Limb (tissue), 2 donors: ENCODE results near the gene TOM1.

ENCODE experiments used
- DNase-seq, 2 donors: peaks; one replicate each; pipeline ENCODE4 v3.0.0-alpha.2; 2016; ENCODE audit errors: extremely low spot score in 2 of 2

TOM1 gene

DNA sequence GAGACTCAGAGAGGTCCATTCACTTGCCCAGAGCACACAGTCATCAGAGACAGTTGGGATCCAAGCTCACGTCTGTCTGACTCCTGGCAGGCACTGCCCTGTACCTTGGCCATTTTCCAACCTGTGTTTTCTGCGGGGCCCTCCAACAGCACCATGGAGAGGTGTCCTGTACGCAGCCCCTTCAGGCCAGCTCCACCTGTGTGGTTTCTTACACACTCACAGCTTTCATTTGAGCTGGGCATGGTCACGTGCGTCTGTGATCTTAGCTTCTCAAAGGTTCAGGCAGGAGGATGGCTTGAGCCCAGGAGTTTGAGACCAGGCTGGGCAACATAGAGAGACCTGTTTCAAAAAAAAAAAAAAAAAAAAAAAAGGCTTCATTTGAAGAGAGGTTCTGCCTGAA is 24.4 kb downstream of the TOM1 start:
- no peak for DNase-seq

DNA sequence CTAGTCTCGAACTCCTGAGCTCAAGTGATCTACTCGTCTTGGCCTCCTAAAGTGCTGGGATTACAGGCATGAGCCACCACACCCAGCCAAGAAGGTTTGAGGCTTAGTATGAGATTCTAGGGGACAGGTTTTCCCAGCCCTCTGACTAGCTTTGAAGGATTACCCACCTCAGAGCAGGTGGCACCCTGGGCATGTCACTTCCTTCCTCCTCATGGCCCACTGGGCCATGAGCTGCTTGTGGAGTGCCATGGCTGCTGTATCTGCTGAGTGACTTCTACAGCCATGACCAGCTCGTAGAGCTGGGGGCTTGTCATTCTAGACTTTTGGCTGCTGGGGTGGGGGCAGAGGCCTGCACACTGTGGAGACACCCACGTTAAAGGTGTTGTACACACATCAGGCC is 25.1 kb downstream of the TOM1 start:
- no peak for DNase-seq

DNA sequence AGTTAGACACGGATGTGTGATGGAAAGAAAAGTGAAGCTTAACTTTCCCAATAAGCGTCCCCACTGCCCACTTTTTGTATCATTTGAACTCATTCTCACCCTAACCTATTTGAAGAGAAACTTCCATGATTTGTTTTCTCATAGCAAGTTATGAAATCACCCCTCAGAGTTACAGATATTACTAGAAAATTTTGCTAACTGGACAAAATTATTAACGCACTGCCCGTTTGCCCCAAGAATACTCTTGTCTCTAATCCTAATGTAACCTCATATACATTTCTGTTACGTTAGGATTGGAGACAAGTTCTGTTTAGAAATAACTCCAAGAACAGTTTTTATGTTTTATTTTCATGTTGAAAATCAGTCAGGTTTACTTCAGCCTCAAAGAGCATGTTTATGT is 25.5 kb downstream of the TOM1 start:
- DNase-seq: no peak

DNA sequence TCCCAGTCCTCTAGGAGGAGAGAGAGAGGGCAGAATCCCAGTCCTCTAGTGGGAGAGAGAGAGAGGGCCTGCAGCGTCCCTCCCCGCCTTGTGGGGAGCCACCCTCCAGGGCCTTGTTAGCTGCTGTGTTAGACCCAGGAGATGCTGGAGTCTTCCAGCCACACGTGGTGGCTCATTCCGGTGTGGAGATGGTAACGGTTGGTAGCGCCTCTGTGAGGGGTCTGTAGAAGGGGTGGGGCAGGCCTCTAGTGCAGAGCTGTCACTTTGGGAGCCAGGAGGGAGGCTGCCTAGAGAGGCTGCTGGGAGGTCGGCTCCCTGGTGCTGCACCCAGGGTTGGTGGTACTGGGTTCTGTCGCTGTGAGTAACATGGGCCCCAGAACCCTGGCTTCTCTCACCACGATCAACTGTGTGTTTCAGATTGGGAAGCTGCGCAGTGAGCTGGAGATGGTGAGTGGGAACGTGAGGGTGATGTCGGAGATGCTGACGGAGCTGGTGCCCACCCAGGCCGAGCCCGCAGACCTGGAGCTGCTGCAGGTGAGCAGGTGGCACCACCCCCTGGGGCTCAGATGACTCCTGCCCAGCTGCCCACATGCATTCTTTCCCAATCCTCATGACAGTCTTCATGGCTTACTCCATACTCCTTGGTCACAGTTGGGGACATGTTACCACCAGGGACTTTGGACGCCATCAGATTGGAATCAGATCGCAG is 27.3 kb downstream of the TOM1 start:
- DNase-seq: no peak

DNA sequence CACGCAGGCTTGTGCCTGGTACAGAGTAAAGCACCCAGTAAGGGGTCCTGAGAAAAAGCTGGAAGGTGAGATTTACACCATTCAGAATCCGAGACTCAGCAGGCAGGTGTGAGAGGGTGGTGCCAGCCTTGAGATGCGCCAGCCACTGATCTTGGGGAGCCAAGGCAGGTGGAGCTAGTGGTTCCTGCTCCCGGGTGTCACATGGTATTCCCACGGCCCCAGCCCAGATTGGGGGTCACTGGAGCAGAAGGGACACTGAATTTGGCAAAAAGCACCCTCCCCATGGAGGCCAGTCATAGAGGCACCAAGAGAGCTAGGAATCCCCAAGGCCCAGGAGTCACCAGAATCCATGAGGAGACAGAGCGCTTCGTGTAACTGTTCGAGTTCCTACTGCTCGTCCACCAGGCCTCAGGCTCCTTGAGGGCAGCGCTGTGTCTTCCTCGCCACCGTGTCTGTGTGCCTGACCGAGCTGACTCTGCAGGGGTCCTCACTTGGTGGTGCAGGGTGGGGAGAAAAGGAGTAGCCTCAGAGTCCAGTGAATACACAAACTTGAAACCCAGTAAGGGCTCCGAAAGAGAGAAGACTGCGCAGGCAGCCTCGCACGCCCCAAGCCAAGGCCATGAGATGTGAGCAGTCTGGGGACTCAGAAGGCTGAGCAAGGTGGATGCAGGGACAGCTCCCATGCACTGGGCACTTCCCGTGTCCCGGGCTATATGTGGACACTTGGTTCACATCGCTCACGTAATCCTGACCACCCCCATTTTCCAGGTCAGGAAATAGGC is 28.2 kb downstream of the TOM1 start:
- DNase-seq: no peak

DNA sequence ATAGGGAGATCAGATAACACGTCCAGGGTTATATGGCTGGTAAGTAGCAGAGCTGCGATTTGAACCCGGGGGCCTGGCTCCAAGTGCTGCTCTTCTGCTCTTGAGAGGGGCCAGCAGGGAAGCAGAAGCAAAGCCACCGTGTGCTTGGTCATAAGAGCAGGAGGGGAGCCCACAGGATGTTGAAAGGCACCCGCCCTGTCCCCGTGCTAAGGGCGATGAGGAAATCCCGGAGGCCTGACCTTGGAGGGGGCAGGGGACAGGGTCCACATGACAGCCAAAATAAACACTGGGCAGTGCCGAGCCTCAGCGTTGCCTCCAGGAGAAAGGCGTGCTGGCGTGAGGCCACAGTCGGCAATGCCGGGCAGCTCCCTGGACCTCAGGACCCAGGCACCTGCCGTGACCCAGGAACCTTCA is 28.8 kb downstream of the TOM1 start:
- DNase-seq: no peak

DNA sequence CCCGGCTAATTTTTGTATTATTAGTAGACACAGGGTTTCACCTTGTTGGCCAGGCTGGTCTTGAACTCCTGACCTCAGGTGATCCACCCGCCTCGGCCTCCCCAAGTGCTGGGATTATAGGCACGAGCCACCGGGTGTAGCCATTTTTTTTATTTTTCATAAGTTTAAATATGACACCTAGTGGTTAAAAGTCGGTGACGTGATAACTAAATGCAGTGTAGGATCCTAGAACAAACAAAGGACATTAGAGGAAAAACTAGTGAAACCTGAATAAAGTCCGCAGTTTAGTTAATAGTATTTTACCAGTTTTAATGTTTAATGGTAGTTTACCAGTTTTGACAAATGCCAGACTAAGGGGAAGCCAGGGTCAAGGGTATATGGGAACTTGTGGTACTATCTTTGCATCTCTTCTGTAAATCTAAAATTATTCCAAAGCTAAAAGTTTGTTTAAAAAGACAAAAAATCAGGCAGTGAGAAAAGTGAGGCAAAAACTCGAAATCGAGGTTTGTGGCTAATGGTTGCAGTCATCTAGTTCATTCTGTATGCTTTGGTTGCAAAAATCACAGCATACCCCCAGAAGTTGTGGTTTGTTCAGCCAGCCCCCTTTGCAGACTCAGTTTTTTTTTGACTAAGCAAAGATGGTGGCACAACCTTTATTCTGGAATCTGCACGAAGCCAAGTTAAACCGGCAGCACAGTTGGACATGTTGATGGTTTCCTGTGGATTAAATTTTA is 29.6 kb downstream of the TOM1 start:
- DNase-seq: no peak

DNA sequence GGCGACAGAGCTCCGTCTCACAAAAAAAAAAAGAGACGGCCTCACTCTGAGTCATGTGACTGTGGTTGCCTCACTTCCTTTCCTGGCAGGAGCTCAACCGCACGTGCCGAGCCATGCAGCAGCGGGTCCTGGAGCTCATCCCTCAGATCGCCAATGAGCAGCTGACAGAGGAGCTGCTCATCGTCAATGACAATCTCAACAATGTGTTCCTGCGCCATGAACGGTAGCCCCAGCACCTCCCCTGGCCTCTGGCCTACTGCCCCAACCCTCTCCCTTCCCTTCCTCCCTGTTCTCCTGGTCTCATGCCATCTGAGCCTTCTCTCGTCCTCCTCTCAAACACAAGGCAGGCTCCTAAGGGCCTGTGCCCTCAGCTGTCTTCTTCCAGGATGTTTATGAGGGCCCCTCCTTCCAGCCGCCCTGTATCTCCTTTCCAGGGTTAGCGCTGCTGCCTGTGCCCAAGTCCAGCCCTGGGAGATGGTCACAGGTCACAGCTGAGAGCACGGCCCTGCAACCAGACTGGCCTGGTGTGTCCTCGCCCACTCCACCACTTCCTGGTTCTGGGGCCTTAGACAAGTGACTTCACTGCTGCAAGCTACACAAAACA is 30.7 kb downstream of the TOM1 start:
- DNase-seq: no peak

DNA sequence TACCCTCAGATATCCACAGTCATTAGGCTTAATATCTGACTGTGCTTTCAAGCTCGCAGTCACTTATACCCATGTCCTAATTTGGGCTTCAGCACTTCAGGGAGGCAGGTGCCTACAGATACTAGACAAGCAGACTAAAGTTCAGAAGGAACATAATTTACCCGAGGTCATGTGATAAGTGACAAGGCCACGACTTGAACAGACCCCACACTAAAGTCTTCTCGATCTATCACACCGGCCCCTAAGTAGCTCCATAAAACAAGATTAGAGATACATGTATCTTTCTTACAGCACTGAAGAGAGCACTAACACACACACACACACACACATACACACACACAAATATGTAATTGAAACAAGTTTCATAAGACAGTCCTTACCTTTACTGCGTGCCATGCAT is 32.6 kb downstream of the TOM1 start:
- no peak for DNase-seq

DNA sequence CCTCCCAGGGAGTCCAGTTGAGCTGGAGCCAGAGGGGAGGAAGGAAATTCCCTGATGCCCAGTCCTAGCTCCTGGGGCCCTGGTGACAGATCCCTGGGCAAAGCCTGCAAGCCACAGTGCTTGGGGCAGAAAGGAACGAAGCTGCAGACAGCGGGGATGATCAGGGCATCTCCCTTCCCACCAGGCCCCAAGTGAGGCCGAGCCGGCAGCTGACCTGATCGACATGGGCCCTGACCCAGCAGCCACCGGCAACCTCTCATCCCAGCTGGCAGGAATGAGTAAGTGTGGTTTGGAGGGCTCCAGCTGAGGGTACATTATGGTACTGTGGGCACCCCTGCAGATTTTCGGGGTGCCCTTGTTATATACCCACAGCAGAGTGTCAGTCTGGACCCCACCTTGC is 33.5 kb downstream of the TOM1 start:
- DNase-seq: no peak

DNA sequence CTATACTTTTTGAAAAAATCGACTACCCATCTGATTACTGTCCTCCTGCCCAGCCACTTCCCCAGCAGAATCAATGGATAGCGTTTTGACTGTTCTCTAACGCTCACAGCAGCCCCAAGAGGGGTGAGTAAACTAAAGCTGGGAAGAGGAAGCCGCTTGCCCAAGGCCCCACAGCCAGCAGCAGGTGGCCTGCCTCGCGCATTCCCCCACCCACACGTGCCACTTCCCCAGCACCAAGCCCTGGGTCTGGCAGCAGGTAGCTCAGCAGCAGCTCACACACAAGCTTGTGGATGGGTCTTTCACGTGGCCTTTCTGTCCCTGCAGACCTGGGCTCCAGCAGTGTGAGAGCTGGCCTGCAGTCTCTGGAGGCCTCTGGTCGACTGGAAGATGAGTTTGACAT is 34.3 kb downstream of the TOM1 start:
- DNase-seq: no peak

DNA sequence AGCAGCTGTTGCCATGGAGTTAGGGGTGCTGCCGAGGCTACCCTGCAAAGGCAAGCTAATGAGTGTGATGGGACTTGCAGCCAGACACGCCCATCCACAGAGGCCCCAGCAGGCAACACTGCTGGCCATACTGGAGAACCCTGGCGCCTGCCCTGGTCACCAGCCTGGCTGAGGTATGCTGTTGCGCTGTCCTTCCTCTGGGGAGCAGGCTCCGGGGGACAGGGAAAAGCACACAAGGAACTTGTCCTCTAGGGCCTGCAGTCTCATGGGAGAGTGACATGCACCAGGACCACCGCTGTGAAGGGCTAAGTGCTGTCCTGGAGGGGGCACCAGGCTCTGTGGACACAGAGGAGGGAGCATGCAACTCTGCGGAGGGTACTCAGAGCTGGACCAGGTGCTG is 35.8 kb downstream of the TOM1 start:
- DNase-seq: no peak

DNA sequence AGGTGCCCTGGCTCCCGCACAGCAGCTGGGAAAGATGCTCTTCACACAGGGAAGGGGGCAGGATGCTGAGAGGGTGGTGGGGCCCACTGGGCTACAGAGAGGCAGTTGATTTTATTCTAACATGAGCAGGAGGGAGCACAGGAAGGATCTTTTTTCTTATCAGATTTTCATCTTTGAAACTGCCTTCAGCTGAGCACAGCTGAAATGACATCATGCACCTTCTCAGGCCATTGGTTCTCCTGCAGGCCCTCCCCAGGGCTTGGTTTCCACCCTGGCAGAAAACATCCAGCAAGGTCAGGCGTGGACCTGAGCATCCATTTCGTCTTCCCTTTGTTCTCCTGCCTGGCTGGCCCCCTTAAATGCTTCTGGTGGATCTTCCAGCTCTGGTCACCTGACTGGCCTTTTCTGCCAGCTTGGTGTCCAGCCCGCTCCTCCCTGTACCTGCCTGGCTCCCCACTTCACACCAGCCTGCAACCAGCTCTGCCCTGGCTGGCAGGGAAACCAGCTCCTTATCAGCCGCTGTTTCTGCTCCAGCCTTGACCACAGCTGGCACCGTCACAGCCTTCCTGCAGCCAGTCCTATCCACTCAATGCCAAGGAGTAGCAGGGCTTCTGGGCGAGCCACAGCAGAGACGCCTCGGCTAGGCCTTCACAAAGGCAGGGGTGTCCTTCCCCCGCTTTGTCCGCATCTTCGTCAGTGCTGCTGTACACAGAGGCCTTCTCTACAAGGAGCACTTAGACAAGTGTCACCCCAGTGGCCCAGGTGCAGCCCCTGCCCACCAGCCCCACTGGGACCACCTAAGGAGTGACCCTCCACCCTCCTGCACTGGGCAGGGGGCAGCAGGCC is 36.5 kb downstream of the TOM1 start:
- DNase-seq: no peak

DNA sequence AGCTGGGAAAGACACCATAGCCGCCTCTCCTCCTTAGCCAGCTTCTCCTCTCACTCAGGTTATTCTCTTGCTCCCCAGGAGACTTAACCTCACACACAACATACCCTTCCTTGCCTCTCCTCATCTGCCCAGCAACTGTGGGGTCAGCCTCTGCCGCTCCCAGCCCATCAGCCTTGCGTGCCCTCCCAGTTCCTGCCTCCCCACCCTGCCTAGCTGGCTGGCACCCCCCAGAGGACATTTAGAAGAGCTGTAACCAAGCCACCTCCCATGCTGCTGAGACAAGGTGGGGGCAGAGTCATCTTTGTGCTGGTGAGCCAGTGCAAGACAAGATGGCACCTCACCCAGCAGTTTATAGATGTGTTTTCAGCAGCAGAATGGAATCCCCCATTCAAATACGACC is 38.2 kb downstream of the TOM1 start:
- no peak for DNase-seq

DNA sequence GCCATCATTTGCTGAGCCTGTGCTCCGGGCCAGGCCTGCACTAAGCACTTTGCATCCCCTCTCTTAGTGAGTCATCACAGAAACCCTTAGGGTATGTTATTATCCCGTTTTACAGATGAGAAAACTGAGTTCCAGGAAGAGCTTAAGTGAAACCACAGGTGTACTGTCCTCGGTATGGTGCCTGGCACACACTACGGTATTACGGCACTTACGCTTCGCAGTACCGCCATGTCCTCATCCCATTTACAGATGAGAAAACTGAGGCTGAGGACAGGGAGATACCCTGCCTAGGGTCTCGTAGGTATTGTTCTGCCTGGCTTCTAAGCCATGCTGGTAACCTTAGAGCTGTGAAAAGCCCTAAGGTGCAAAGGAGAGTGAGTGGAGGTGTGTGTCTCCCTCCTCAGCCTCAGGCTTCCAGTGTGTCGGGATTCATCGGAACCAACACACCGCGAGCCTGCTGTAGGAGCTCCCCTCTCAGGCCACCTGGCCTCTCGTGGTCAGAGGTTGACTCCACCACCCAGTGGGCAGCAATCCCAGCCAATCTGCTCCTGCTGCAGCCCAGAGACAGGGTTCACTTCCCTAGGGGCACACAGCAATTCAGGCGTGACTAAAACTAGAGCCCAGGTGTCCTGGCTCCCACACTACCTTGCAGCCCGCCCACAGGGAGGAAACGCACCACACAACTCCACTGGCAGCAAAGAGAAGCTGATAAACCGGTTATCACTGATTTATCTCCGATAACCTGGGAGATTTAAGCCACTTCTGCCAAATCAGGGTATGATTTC is 41.6 kb downstream of the TOM1 start:
- DNase-seq: no peak

DNA sequence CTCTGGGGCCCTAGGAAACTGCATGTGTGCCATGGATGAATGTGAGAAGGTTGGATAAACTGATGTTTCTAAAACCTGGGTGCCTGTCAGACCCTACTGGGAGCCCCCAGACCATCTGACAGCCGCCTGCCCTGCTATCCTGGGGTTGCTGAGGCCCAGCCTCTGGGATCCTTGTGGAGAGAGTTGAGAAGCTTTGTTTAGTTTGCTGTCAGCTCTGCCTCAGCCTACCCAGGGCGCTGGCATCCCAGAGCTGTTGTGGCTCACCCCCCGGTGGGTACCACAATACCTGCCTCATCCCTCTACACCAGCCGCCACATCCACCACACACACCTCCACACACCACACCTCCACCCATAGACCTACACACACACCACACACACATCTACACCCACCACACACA is 42.7 kb downstream of the TOM1 start:
- DNase-seq: no peak

DNA sequence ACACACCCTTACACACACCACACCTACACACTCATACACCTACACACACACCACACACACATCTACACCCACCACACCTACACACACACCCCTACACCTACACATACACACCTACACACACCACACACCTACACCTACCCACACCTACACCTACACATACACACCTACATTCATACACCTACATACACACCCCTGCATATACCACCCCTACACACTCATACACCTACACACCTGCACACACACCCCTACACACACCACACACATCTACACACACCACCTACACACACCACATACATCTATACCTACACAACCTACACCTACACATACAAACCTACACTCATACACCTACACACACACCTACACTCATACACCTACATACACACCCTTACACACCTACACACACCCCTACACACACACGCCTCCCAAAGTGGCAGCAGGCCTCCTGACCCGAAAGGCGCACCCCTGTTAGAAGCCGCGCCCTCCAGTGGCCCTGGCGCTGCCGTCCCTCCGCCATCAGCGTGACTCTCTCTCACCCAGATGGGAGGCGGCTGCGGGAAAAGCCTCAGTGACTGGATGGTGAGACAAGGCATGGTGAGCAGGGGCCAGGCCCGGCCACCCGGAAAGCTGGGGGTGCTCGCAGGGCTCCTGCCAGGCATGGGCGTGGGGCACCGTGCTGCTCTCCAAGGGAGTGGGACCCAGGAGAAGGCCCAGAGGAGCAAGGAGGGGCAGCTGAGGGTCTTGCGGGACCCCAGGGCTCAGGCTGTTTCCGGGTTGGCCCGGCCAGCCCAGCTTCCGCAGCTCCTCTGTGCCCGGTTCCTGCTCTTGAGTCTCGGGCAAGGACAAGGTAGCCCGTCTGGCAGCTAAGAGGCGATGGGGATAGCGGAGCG is 44.2 kb downstream of the TOM1 start:
- DNase-seq: no peak

DNA sequence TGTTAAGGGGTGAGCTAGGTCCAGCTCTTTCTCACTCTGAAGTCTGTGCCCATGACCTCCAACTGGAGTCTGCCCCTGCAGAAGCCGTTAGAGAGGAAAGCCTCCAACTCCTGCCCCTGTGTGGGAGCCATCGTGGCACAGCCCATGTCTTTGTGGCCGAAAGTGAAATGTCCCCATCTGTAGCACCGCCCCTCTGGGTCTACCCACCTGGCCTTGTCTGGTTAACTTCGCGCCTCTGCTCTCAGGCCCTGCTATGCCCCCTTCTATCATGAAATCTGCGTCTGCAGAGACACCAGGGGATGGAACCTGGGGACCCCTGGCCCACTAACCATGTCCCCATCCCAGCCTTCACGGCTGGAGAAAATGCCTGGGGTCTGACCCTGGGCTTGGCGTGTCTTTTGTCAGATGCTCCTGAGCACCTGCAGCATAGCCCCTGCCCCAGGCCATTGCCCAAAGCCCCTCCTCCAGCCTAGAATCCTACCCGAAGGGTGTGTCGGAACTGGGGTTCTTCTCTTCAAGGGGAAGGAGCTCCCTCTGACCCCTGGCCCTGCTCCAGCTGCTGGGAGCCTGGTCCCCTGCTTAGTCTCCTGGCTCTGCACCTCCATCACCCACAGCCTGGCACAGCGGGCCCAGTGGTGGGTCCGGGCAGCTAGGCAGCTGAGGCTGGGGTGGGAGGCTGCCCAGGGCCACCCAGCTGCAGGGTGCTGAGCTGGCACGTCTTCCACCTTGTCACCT is 45.4 kb downstream of the TOM1 start:
- DNase-seq: no peak
